GM21526 (cell line): ENCODE data around the gene MORC3.
"Not testable (repeated sequence)": the region's sequence is repeated elsewhere in the genome, so short reads cannot be mapped to it uniquely, and the experiment has no call there.

ENCODE experiments used
- ATAC-seq: cut with Tn5 transposase; IDR thresholded peaks from one replicate; pipeline ENCODE4 v1.9.1; 2021; ENCODE audit warnings: moderate library complexity; ENCODE audit not compliant: unreplicated experiment, low FRiP score

The MORC3 gene

GRCh38 chr21:36319767-36320420 is at the start of gene MORC3:
MORC3 (plus strand) TSS chr21:36320197; CDS start chr21:36320265, 68 bp downstream.
- peak; percentile 89 for ATAC-seq

GRCh38 chr21:36270786-36271695 is 49.0 kb upstream of the MORC3 start:
- not testable (repeated sequence) for ATAC-seq

- no peak for ATAC-seq
Measured at GRCh38 chr21:36274128-36274527, 45.9 kb upstream of the MORC3 start.

- no peak for ATAC-seq
Measured at GRCh38 chr21:36282568-36283230, 37.3 kb upstream of the MORC3 start.

- not testable (repeated sequence) for ATAC-seq
Measured at GRCh38 chr21:36283231-36283622, 36.8 kb upstream of the MORC3 start.

- no peak for ATAC-seq
Measured at GRCh38 chr21:36288651-36289243, 31.2 kb upstream of the MORC3 start.

- ATAC-seq, result no peak
Measured at GRCh38 chr21:36291509-36291908, 28.5 kb upstream of the MORC3 start.

- no peak for ATAC-seq
Measured at GRCh38 chr21:36297406-36297937, 22.5 kb upstream of the MORC3 start.

- ATAC-seq, result peak; percentile 96
Measured at GRCh38 chr21:36297938-36298572, 21.9 kb upstream of the MORC3 start.

- ATAC-seq, result no peak
Measured at GRCh38 chr21:36306872-36307534, 13.0 kb upstream of the MORC3 start.

- ATAC-seq, result peak; percentile 58
Measured at GRCh38 chr21:36310016-36310415, 10.0 kb upstream of the MORC3 start.

- ATAC-seq, result not testable (repeated sequence)
Measured at GRCh38 chr21:36313446-36313845, 6.6 kb upstream of the MORC3 start.

- ATAC-seq, result not testable (repeated sequence)
Measured at GRCh38 chr21:36316045-36316444, 4.0 kb upstream of the MORC3 start.

GRCh38 chr21:36316872-36317484 is 3.0 kb upstream of the MORC3 start:
- no peak for ATAC-seq

- ATAC-seq, result not testable (repeated sequence)
Measured at GRCh38 chr21:36319406-36319766, 611 bp upstream of the MORC3 start.

- peak; percentile 48 for ATAC-seq
Measured at GRCh38 chr21:36320421-36321324, 676 bp downstream of the MORC3 start.

GRCh38 chr21:36321325-36322082 is 1.5 kb downstream of the MORC3 start:
- ATAC-seq, result no peak

- ATAC-seq, result no peak
Measured at GRCh38 chr21:36322083-36322424, 2.1 kb downstream of the MORC3 start.
